ENCODE data around the gene CTDP1.
A peak's percentile ranks its signal among the peaks of the same experiment; 100 is the strongest.

Gene CTDP1

DNA sequence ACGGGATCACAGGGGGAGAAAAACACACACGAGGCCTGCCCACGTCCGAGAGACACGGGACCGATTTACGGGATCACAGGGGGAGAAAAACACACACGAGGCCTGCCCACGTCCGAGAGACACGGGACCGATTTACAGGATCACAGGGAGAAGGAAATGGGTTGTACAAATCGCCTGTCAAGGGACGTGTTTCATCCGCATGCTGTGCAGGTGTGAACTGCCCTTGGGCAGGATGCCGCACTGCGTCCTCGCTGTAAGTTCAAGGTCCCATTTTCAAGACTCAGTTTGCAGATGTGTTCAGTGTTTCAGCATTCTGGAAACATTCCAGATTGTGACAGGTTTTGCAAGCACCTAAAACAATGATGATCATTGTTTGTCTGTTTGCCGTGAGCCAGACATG is 115.8 kb downstream of the CTDP1 start:
- TF ChIP-seq, protein P1, sequence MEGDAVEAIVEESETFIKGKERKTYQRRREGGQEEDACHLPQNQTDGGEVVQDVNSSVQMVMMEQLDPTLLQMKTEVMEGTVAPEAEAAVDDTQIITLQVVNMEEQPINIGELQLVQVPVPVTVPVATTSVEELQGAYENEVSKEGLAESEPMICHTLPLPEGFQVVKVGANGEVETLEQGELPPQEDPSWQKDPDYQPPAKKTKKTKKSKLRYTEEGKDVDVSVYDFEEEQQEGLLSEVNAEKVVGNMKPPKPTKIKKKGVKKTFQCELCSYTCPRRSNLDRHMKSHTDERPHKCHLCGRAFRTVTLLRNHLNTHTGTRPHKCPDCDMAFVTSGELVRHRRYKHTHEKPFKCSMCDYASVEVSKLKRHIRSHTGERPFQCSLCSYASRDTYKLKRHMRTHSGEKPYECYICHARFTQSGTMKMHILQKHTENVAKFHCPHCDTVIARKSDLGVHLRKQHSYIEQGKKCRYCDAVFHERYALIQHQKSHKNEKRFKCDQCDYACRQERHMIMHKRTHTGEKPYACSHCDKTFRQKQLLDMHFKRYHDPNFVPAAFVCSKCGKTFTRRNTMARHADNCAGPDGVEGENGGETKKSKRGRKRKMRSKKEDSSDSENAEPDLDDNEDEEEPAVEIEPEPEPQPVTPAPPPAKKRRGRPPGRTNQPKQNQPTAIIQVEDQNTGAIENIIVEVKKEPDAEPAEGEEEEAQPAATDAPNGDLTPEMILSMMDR (IDR thresholded peaks at IDR 0.05): no peak
- H3K4me1 ChIP-seq: peaks cover 0 to 27% (median 17%) of the 10 kb centered on the region in 4 donors
- DNase-seq: no peak
- intact Hi-C loops (cut with DNase I; ENCODE audit: low total_unique reads): no loop called here
- peaks cover 5 to 53% of the 10 kb centered on the region in 2 donors for H3K27me3 ChIP-seq
- H3K27ac ChIP-seq: no peak overlapping the region
- no peaks in the 10 kb centered on the region for H3K9me3 ChIP-seq
- no peak overlapping the region for H3K4me3 ChIP-seq
- H3K36me3 ChIP-seq: no peaks in the 10 kb centered on the region

- Histone ChIP-seq H3K36me3 (no peaks in the 10 kb centered on the region), H3K27ac (no peak overlapping the region), H3K9me3 (no peaks in the 10 kb centered on the region), H3K4me1 (peaks cover 0 to 22% (median 17%) of the 10 kb centered on the region in 4 donors), H3K4me3 (no peak overlapping the region), H3K27me3 (peaks cover 5 to 55% of the 10 kb centered on the region in 2 donors)
- intact Hi-C loops (cut with DNase I; ENCODE audit: low total_unique reads): no loop called here
- TF ChIP-seq, protein P1 (IDR thresholded peaks at IDR 0.05): no peak
- no peak for DNase-seq
These were observed 116.4 kb downstream of the CTDP1 start for GRCh38 chr18:79796016-79796415.

- TF ChIP-seq, protein P1 (IDR thresholded peaks at IDR 0.05): no peak
- Histone ChIP-seq H3K9me3 (no peaks in the 10 kb centered on the region), H3K27me3 (peaks cover 5 to 57% of the 10 kb centered on the region in 2 donors), H3K36me3 (no peaks in the 10 kb centered on the region), H3K4me3 (no peak overlapping the region), H3K4me1 (peaks cover 0 to 19% (median 17%) of the 10 kb centered on the region in 4 donors), H3K27ac (no peak overlapping the region)
- intact Hi-C loops (cut with DNase I; ENCODE audit: low total_unique reads): no loop called here
- DNase-seq: no peak
These were observed 117.2 kb downstream of the CTDP1 start for GRCh38 chr18:79796531-79797405.

DNA sequence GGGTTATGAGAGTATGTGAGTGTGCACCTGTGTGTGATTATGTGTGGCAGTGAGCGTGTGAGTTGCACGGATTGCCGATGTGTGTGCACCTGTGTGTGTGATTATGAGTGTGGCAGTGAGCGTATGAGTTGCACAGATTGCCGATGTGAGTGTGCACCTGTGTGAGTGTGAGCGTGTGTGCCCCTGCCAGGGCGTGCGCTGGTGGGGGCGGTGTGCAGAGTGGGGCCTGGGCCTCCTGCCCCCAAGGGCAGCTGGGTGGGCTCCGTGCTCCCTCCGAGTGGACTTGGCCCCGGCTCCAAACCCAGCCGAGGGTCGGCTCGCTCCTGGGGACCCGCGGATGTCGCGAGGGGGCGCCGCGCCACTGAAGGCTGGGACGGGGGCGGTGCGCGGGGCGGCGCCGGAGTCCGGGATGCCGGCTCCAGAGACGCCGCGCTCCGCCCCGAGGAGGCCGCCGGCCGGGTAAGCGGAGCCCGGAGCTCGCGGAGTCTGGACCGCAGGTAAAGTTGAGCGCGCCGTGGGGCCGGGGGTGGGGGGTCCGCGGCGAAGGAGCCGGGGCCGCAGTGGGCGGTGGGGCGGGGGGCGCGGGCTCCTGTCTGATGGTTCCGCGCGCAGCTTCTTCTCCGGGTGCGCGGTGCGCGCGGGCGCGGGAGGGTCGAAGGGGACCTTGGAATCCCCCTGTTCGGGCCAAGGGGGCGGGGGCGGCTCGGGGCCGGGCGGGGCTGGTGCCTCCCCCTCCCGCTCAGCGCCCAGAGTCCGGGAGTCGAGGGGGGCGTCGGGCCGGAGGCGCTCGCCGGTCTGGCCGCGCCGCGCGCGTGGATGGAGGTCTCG is 118.1 kb downstream of the CTDP1 start, which contains the start of gene KCNG2:
TSS of gene KCNG2 (plus strand) at position 421 of the 828 bp plus-strand sequence. CDS start 65,730 bp downstream, outside the sequence.
- Histone ChIP-seq H3K4me1 (peaks cover 0 to 19% (median 17%) of the 10 kb centered on the region in 4 donors), H3K27ac (no peak within 1 kb of the TSS), H3K36me3 (no peaks in the 10 kb centered on the region), H3K9me3 (no peaks in the 10 kb centered on the region), H3K4me3 (peak within 1 kb of the TSS; percentile 11 to 40), H3K27me3 (peaks cover 5 to 53% of the 10 kb centered on the region in 2 donors)
- intact Hi-C loops (cut with DNase I; ENCODE audit: low total_unique reads): no loop called here
- DNase-seq: no peak
- TF ChIP-seq, protein P1 (IDR thresholded peaks at IDR 0.05): no peak

GRCh38 chr18:79798346-79798998 is 118.9 kb downstream of the CTDP1 start:
- Histone ChIP-seq H3K27ac (no peak overlapping the region), H3K4me1 (peaks cover 0 to 19% (median 17%) of the 10 kb centered on the region in 4 donors), H3K36me3 (no peaks in the 10 kb centered on the region), H3K27me3 (peaks cover 5 to 54% of the 10 kb centered on the region in 2 donors), H3K9me3 (no peaks in the 10 kb centered on the region), H3K4me3 (peak overlapping the region; percentile 11 to 40)
- intact Hi-C loops (cut with DNase I; ENCODE audit: low total_unique reads): no loop called here
- TF ChIP-seq, protein P1 (IDR thresholded peaks at IDR 0.05): no peak
- DNase-seq: no peak

Measured in tibial artery (tissue), 4 donors.